Activated T-cell treated with anti-CD3 and anti-CD28 coated beads for 1 hour (primary cell): Measurements from ENCODE around the gene BLM.

Experiments
- DNase-seq: peaks from one replicate; pipeline ENCODE4 v3.0.0-alpha.2; 2020; ENCODE audit warnings: low read depth

The BLM gene

GRCh38 chr15:90691982-90692773, 25.0 kb upstream of the BLM start:
- no peak for DNase-seq

GRCh38 chr15:90694987-90695386, 22.2 kb upstream of the BLM start:
- no peak for DNase-seq

- no peak for DNase-seq
Observed at GRCh38 chr15:90697175-90697574, 20.0 kb upstream of the BLM start.

GRCh38 chr15:90698629-90699028, 18.5 kb upstream of the BLM start:
- no peak for DNase-seq

- no peak for DNase-seq
Observed at GRCh38 chr15:90701048-90701447, 16.1 kb upstream of the BLM start.

- DNase-seq: no peak
Observed at GRCh38 chr15:90701880-90702630, 15.1 kb upstream of the BLM start.

GRCh38 chr15:90703455-90703854, 13.7 kb upstream of the BLM start:
- no peak for DNase-seq

GRCh38 chr15:90705212-90705611, 11.9 kb upstream of the BLM start:
- no peak for DNase-seq

- no peak for DNase-seq
Observed at GRCh38 chr15:90706394-90707327, 10.5 kb upstream of the BLM start.

- no peak for DNase-seq
Observed at GRCh38 chr15:90707489-90707888, 9.7 kb upstream of the BLM start.

- no peak for DNase-seq
Observed at GRCh38 chr15:90708516-90708915, 8.6 kb upstream of the BLM start.

GRCh38 chr15:90709278-90709677, 7.9 kb upstream of the BLM start:
- no peak for DNase-seq

GRCh38 chr15:90710436-90711027, 6.6 kb upstream of the BLM start:
- no peak for DNase-seq

- DNase-seq: no peak
Observed at GRCh38 chr15:90711418-90711824, 5.7 kb upstream of the BLM start.

- no peak for DNase-seq
Observed at GRCh38 chr15:90711842-90712241, 5.3 kb upstream of the BLM start.

- no peak for DNase-seq
Observed at GRCh38 chr15:90713081-90713480, 4.1 kb upstream of the BLM start.

- DNase-seq: no peak
Observed at GRCh38 chr15:90716317-90716975, 700 bp upstream of the BLM start.

- no peak for DNase-seq
Observed at GRCh38 chr15:90718232-90718631, 1.1 kb downstream of the BLM start.

GRCh38 chr15:90720131-90720530, 3.0 kb downstream of the BLM start:
- no peak for DNase-seq

- DNase-seq: no peak
Observed at GRCh38 chr15:90729261-90729660, 12.1 kb downstream of the BLM start.

GRCh38 chr15:90730290-90730689, 13.1 kb downstream of the BLM start:
- DNase-seq: no peak

GRCh38 chr15:90735923-90736322, 18.8 kb downstream of the BLM start:
- DNase-seq: no peak
